Measurements from ENCODE around the gene CHAD.
"Not testable (repeated sequence)": the region's sequence is repeated elsewhere in the genome, so short reads cannot be mapped to it uniquely, and the experiment has no call there.

Gene CHAD

DNA sequence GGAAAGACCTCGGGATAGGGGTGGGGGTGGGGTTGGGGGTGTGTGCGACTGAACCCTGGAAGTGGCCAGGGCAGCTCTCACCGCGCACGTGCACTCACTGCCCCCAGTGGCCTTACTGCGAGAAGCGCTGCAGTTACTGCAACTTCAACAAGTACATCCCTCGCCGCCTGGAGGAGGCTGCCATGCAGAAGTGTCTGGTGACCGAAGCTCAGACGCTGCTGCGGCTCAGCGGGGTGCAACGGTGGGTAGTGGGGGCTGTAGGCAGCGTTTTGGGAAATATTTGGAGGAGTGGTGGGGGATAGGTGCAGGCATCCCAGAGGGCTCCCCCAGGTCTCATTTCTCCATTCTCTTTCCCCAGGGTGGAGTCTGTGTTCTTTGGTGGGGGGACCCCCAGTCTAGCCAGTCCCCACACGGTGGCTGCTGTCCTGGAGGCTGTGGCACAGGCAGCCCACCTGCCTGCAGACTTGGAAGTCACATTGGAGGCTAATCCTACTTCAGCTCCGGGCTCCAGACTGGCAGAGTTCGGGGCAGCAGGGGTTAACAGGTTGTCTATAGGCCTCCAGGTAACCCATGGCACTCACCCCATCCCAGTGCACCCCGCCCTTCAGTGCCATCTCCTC, 11.0 kb upstream of the CHAD start:
- peak overlapping the region; percentile 64 for H3K9ac ChIP-seq (ENCODE audit: low read depth, low read length)
- H3K36me3 ChIP-seq (ENCODE audit: insufficient read depth, low read length): peaks cover 19% of the 10 kb centered on the region
- H3K27ac ChIP-seq (ENCODE audit: low read depth, low read length): no peak overlapping the region
- H3K9me3 ChIP-seq (ENCODE audit: insufficient read depth, low read depth, low read length): no peaks in the 10 kb centered on the region
- H3K4me3 ChIP-seq (ENCODE audit: low read length): peak overlapping the region; percentile 90
- H3K27me3 ChIP-seq (ENCODE audit: insufficient read depth, low read length): peaks cover 23% of the 10 kb centered on the region; the same call in 1 of the 2 replicates
- 21% methylated on average over 19 of the region's 19 CpGs for WGBS
- no peaks in the 10 kb centered on the region for H3K4me1 ChIP-seq (ENCODE audit: insufficient read depth, low read length)

DNA sequence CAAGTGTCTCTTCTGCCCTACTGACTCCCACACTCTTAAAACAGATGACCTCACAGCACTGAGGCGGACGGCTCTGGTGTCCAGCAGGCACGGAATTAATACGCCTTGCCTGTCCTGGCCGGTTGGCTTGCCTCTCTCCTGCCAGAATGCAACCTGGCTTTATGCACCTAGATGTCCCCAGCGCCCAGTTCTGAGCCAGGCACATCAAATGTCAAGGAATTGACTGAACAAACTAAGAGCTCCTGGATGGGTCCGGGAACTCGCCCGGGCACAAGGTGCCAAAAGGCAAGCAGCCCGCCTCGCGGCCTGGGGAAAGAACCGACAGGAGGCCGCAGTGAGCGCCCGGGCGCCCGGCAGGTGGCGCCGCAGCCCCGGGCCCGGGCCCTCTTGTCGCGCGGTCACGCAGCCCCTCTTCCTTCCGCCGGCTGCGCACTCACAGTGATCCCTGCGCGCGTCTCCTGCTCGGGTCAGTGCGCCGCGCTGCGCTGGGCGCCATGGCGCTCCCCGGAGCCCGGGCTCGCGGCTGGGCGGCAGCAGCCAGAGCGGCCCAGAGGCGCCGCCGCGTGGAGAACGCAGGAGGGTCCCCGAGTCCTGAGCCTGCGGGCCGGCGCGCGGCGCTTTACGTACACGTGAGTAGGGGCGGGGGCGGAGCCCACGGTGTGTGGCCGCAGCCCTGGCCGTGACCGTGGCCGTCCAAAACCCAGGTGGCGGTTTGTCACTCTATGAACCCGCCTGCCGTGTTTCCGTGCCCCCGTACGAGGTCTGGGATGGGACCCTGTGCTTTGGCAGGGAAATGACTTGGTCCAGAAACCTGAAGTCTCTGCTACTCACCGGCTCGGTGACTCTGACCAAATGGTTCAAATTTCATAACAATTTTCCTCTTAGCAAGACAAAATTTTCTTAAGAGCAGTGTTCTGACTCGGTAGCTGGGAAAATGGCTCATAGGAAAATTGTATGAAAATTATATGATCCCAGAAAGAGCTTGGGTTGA, 10.0 kb upstream of the CHAD start, which contains the start of gene RSAD1:
RSAD1 (plus strand) TSS at position 470 of the 991 bp plus-strand sequence; CDS start at position 495, 25 bp downstream.
- peak within 1 kb of the TSS; percentile 64 for H3K9ac ChIP-seq (ENCODE audit: low read depth, low read length)
- peaks cover 23% of the 10 kb centered on the region; the same call in 1 of the 2 replicates for H3K27me3 ChIP-seq (ENCODE audit: insufficient read depth, low read length)
- H3K4me3 ChIP-seq (ENCODE audit: low read length): peak within 1 kb of the TSS; percentile 90
- 5% methylated on average over 75 of the region's 75 CpGs for WGBS
- H3K9me3 ChIP-seq (ENCODE audit: insufficient read depth, low read depth, low read length): no peaks in the 10 kb centered on the region
- peaks cover 9% of the 10 kb centered on the region for H3K36me3 ChIP-seq (ENCODE audit: insufficient read depth, low read length)
- H3K27ac ChIP-seq (ENCODE audit: low read depth, low read length): peak within 1 kb of the TSS; percentile 8; the same call in 1 of the 2 replicates
- H3K4me1 ChIP-seq (ENCODE audit: insufficient read depth, low read length): no peaks in the 10 kb centered on the region

DNA sequence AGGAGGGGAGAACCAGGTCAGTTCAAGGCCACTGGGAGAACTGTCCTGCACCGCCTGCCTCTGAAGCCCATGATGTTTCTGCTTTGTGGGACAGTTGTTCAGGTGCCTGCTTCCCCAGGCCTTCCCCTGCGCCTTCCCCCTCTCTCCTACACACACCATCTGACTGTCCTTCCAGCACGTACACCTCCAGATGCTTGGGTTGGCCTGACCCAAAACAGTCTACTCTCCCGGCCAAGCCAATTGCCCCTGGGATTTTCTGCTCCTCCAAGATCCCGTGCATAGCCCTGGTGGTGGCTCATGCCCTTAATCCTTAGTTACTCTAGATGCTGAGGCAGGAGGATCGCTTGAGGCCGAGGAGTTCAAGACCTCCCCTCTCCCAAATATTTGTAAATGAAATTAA, 9.3 kb upstream of the CHAD start:
- peak overlapping the region; percentile 90; the same call in 1 of the 2 replicates for H3K4me3 ChIP-seq (ENCODE audit: low read length)
- no peaks in the 10 kb centered on the region for H3K9me3 ChIP-seq (ENCODE audit: insufficient read depth, low read depth, low read length)
- H3K27me3 ChIP-seq (ENCODE audit: insufficient read depth, low read length): peaks cover 23% of the 10 kb centered on the region; the same call in 1 of the 2 replicates
- WGBS: 91% methylated on average over 5 of the region's 7 CpGs
- no peak overlapping the region for H3K27ac ChIP-seq (ENCODE audit: low read depth, low read length)
- peaks cover 3% of the 10 kb centered on the region; the same call in 1 of the 2 replicates for H3K36me3 ChIP-seq (ENCODE audit: insufficient read depth, low read length)
- no peaks in the 10 kb centered on the region for H3K4me1 ChIP-seq (ENCODE audit: insufficient read depth, low read length)
- 0 out of 2 replicates have a peak overlapping the region, but pooled peaks have one; percentile 64 for H3K9ac ChIP-seq (ENCODE audit: low read depth, low read length)

DNA sequence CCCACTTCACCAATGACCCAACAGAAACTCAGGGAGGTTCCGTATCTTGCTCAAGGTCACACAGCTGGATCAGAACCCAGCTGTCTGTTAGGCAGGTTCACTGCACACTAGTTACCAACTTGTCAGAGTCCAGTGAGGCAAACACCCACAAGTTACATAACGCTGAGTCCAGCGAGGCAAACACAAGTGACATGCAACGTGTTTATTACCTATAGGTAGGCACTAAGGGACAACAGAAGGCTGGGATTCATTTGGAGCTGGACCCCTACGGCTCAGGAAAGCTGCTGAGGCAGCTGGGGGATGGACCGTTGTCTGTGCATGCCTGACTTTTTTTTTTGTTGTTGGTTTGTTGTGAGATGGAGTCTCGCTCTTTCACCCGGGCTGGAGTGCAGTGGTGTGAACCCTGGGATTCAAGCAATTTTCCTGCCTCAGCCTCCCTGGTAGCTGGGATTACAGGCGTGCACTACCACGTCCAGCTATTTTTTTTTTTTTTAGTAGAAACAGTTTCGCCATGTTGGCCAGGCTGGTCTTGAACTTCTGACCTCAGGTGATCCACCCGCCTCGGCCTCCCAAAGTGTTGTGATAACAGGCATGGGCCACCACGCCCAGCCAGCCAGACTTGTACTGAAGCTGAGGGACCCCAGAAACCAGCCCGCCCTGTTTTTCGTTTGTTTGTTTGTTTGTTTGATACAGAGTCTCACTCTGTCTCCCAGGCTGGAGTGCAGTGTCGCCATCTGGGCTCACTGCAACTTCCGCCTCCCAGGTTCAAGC, 8.1 kb upstream of the CHAD start:
- H3K9ac ChIP-seq (ENCODE audit: low read depth, low read length): no peak overlapping the region
- H3K27ac ChIP-seq (ENCODE audit: low read depth, low read length): no peak overlapping the region
- peaks cover 23% of the 10 kb centered on the region; the same call in 1 of the 2 replicates for H3K27me3 ChIP-seq (ENCODE audit: insufficient read depth, low read length)
- peaks cover 3% of the 10 kb centered on the region; the same call in 1 of the 2 replicates for H3K36me3 ChIP-seq (ENCODE audit: insufficient read depth, low read length)
- no peak overlapping the region for H3K4me3 ChIP-seq (ENCODE audit: low read length)
- WGBS: 89% methylated on average over 18 of the region's 18 CpGs
- H3K4me1 ChIP-seq (ENCODE audit: insufficient read depth, low read length): no peaks in the 10 kb centered on the region
- no peaks in the 10 kb centered on the region for H3K9me3 ChIP-seq (ENCODE audit: insufficient read depth, low read depth, low read length)

DNA sequence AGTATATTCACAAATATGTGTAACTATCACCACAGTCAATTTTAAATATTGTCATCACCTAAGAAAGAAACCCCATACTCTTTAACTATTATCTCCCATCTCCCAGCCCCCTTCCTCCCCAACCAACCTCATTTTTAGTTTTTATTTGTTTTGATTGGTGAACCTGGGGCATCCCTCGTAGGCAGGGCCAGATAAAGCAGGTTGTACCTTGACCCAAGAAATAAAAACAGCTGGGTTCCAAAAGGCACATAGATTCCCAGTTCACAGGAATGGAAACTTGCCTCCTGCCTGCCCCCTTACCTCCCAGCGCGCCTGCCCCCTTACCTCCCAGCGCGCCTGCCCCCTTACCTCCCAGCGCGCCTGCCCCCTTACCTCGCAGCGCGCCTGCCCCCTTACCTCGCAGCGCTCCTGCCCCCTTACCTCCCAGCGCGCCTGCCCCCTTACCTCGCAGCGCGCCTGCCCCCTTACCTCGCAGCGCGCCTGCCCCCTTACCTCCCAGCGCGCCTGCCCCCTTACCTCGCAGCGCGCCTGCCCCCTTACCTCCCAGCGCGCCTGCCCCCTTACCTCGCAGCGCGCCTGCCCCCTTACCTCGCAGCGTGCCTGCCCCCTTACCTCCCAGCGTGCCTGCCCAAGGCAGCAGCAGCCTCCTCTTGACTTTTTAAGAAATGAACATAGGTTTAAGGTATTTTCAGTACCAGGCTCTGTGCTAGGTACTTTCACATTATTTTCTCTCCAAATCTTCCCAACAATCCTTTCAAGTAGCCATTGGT, 7.3 kb upstream of the CHAD start:
- H3K4me3 ChIP-seq (ENCODE audit: low read length); H3K36me3 ChIP-seq (ENCODE audit: insufficient read depth, low read length); H3K4me1 ChIP-seq (ENCODE audit: insufficient read depth, low read length); H3K27ac ChIP-seq (ENCODE audit: low read depth, low read length); H3K9me3 ChIP-seq (ENCODE audit: insufficient read depth, low read depth, low read length); H3K9ac ChIP-seq (ENCODE audit: low read depth, low read length): not testable (repeated sequence)
- peaks cover 23% of the 10 kb centered on the region; the same call in 1 of the 2 replicates for H3K27me3 ChIP-seq (ENCODE audit: insufficient read depth, low read length)
- 30% methylated on average over 26 of the region's 33 CpGs for WGBS

DNA sequence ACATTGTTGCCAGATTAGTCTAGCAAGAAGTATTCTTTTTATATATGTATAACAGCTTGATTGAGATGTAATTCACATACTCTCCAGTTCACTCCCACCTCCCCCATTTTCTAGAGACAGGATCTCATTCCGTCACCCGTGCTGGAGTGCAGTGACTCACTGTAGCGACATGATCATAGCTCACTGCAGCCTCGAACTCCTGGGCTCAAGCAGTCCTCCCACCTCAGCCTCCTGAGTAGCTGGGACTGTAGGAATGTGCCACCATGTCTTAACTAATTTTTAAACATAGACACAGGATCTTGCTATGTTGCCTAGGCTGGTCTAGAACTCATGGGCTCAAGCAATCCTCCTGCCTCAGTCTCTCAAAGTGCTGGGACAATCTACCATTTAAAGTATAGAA, 6.7 kb upstream of the CHAD start:
- no peaks in the 10 kb centered on the region for H3K9me3 ChIP-seq (ENCODE audit: insufficient read depth, low read depth, low read length)
- no peaks in the 10 kb centered on the region for H3K4me1 ChIP-seq (ENCODE audit: insufficient read depth, low read length)
- H3K27ac ChIP-seq (ENCODE audit: low read depth, low read length): no peak overlapping the region
- H3K9ac ChIP-seq (ENCODE audit: low read depth, low read length): no peak overlapping the region
- H3K4me3 ChIP-seq (ENCODE audit: low read length): no peak overlapping the region
- 89% methylated on average over 4 of the region's 4 CpGs for WGBS
- peaks cover 23% of the 10 kb centered on the region; the same call in 1 of the 2 replicates for H3K27me3 ChIP-seq (ENCODE audit: insufficient read depth, low read length)
- H3K36me3 ChIP-seq (ENCODE audit: insufficient read depth, low read length): peaks cover under 1% of the 10 kb centered on the region; the same call in 1 of the 2 replicates

DNA sequence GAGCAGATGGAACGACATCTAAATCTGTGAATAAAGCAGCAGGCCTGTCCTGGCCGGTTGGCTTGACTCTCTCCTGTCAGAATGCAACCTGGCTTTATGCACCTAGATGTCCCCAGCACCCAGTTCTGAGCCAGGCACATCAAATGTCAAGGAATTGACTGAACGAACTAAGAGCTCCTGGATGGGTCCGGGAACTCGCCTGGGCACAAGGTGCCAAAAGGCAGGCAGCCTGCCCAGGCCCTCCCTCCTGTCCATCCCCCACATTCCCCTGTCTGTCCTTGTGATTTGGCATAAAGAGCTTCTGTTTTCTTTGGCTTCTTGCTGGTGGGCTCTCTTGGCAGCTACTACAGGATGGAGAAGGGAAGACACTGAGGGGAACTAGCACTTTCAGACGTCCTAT, 5.8 kb upstream of the CHAD start:
- no peaks in the 10 kb centered on the region for H3K36me3 ChIP-seq (ENCODE audit: insufficient read depth, low read length)
- H3K27me3 ChIP-seq (ENCODE audit: insufficient read depth, low read length): peaks cover 29% of the 10 kb centered on the region; the same call in 1 of the 2 replicates
- no peaks in the 10 kb centered on the region for H3K4me1 ChIP-seq (ENCODE audit: insufficient read depth, low read length)
- 89% methylated on average over 6 of the region's 6 CpGs for WGBS
- no peak overlapping the region for H3K9ac ChIP-seq (ENCODE audit: low read depth, low read length)
- H3K4me3 ChIP-seq (ENCODE audit: low read length): no peak overlapping the region
- no peaks in the 10 kb centered on the region for H3K9me3 ChIP-seq (ENCODE audit: insufficient read depth, low read depth, low read length)
- H3K27ac ChIP-seq (ENCODE audit: low read depth, low read length): no peak overlapping the region

DNA sequence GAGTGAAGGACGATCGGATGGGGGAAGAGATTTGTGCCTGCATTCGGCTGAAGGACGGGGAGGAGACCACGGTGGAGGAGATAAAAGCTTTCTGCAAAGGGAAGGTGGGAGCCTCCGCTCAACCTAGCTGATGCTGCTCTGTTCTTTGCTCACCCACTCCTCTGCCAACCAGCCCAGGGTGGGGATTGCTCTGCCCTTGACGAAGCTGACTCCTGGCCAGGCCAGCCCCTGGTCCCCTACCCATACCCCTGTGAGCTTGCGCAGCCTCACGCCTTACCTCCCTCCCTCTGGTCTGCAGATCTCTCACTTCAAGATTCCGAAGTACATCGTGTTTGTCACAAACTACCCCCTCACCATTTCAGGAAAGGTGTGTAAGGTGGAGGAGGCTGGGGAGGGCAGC, 5.2 kb upstream of the CHAD start:
- Histone ChIP-seq H3K36me3 (ENCODE audit: insufficient read depth, low read length) (no peaks in the 10 kb centered on the region), H3K4me3 (ENCODE audit: low read length) (no peak overlapping the region), H3K4me1 (ENCODE audit: insufficient read depth, low read length) (no peaks in the 10 kb centered on the region), H3K9ac (ENCODE audit: low read depth, low read length) (no peak overlapping the region), H3K27ac (ENCODE audit: low read depth, low read length) (no peak overlapping the region), H3K27me3 (ENCODE audit: insufficient read depth, low read length) (peaks cover 35% of the 10 kb centered on the region), H3K9me3 (ENCODE audit: insufficient read depth, low read depth, low read length) (no peaks in the 10 kb centered on the region)
- WGBS: 91% methylated on average over 9 of the region's 11 CpGs

DNA sequence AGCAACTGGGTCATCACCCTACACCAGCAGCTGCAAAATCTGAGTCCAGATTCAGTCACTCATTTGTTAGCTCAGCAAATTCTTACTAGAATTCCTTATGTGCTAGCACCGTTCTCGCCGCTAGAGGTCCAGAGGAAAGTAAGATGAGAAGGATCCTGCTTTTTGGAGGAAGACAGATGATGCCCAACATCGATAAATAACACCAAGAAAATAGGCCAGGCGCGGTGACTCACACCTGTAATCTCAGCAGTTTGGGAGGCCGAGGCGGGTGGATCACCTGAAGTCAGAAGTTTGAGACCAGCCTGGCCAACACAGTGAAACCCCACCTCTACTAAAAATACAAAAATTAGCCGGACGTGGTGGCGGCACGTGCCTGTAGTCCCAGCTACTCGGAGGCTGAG, 4.1 kb upstream of the CHAD start:
- H3K4me3 ChIP-seq (ENCODE audit: low read length); H3K9me3 ChIP-seq (ENCODE audit: insufficient read depth, low read depth, low read length); H3K27ac ChIP-seq (ENCODE audit: low read depth, low read length); H3K36me3 ChIP-seq (ENCODE audit: insufficient read depth, low read length); H3K9ac ChIP-seq (ENCODE audit: low read depth, low read length); H3K4me1 ChIP-seq (ENCODE audit: insufficient read depth, low read length): not testable (repeated sequence)
- H3K27me3 ChIP-seq (ENCODE audit: insufficient read depth, low read length): peaks cover 44% of the 10 kb centered on the region
- WGBS: 95% methylated on average over 13 of the region's 13 CpGs

DNA sequence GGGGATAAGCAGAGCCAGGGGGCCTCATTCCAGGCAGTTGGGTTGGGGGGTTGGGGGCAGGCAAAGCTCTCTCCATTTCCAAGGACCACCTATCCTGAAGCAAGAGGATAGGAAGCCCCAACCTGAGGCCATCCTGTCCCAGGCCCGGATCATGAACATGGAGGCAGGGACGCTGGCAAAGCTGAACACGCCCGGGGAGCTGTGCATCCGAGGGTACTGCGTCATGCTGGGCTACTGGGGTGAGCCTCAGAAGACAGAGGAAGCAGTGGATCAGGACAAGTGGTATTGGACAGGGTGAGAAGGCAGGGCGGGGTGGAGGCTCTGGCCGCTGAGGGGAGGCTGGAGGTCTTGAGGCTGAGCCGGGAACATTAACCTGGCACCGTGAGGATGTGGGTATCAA, 3.6 kb upstream of the CHAD start:
- peaks cover 43% of the 10 kb centered on the region for H3K27me3 ChIP-seq (ENCODE audit: insufficient read depth, low read length)
- no peaks in the 10 kb centered on the region for H3K9me3 ChIP-seq (ENCODE audit: insufficient read depth, low read depth, low read length)
- 95% methylated on average over 10 of the region's 10 CpGs for WGBS
- H3K36me3 ChIP-seq (ENCODE audit: insufficient read depth, low read length): no peaks in the 10 kb centered on the region
- H3K9ac ChIP-seq (ENCODE audit: low read depth, low read length): no peak overlapping the region
- H3K4me3 ChIP-seq (ENCODE audit: low read length): no peak overlapping the region
- H3K4me1 ChIP-seq (ENCODE audit: insufficient read depth, low read length): 0 out of 2 replicates have a peak, but pooled peaks cover 5% of the 10 kb centered on the region
- H3K27ac ChIP-seq (ENCODE audit: low read depth, low read length): no peak overlapping the region

All from HUES64 (cell line).